Parathyroid adenoma (tissue), 2 donors: ENCODE measurements around the gene ENDOV.

Experiments used
- H2AFZ ChIP-seq: fragments of 300-600 bp; sonication (generic); one replicate; pipeline ENCODE4 v1.7.0; 2017; ENCODE audit warnings: antibody characterized with exemption, mild to moderate bottlenecking
- H3K27ac ChIP-seq: fragments of 300-600 bp; sonication (generic); one replicate; pipeline ENCODE4 v1.7.0; 2017
- H3K27me3 ChIP-seq: fragments of 300-600 bp; sonication (generic); one replicate; pipeline ENCODE4 v1.7.0; 2017; ENCODE audit warnings: low read length; ENCODE audit not compliant: control insufficient read depth, insufficient read depth
- H3K36me3 ChIP-seq: fragments of 300-600 bp; sonication (generic); one replicate; pipeline ENCODE4 v1.7.0; 2017; ENCODE audit warnings: low read length; ENCODE audit not compliant: control insufficient read depth, insufficient read depth
- H3K4me1 ChIP-seq: fragments of 300-600 bp; sonication (generic); one replicate; pipeline ENCODE4 v1.7.0; 2017; ENCODE audit warnings: control low read depth
- H3K4me2 ChIP-seq: fragments of 300-600 bp; sonication (generic); one replicate; pipeline ENCODE4 v1.7.0; 2017; ENCODE audit warnings: low read length
- H3K4me3 ChIP-seq: fragments of 300-600 bp; sonication (generic); one replicate; pipeline ENCODE4 v1.7.0; 2017; ENCODE audit warnings: low read depth, low read length
- H3K79me2 ChIP-seq: fragments of 300-600 bp; sonication (generic); one replicate; pipeline ENCODE4 v1.7.0; 2017; ENCODE audit warnings: control low read depth
- H3K9ac ChIP-seq: fragments of 300-600 bp; sonication (generic); one replicate; pipeline ENCODE4 v1.7.0; 2017; ENCODE audit warnings: mild to moderate bottlenecking
- H3K9me3 ChIP-seq: fragments of 300-600 bp; sonication (generic); one replicate; pipeline ENCODE4 v1.7.0; 2017; ENCODE audit warnings: low read length; ENCODE audit not compliant: control insufficient read depth
- TF ChIP-seq, protein P1 (sequence below): fragments of 300-600 bp; sonication (generic); IDR thresholded peaks from one replicate; pipeline ENCODE4 v1.7.0; 2017; ENCODE audit warnings: antibody characterized with exemption, mild to moderate bottlenecking
- donor health status: primary hyperparathyroidism.

The ENDOV gene

DNA sequence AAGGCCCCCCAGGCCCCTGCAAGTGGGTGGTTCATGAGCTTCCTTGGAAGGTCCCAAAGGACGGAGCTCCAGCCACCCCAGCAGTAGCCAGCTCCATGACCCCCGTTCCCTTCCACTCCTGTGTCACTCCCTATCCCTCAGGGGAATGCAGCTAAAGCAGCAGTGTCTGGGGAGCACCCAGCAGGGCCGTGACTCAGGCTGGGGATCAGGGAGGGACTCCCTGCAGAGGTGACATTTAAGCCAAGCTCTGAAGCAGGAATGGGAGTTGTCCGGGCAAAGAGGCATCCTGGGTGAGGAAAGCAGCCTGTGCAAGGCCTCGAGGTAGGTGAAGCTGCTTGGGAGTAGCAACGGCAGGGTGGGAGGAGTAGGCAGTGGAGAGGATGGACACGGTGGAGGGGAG, 72.5 kb downstream of the ENDOV start:
- H3K27me3 ChIP-seq: peaks cover 4% of the 10 kb centered on the region
- no peak overlapping the region for H2AFZ ChIP-seq

More for the DNA sequence above, 72.5 kb downstream of the ENDOV start:
- Histone ChIP-seq H3K9me3 (no peaks in the 10 kb centered on the region), H3K79me2 (no peaks in the 10 kb centered on the region), H3K4me3 (no peak overlapping the region), H3K4me2 (no peak overlapping the region), H3K9ac (no peak overlapping the region), H3K4me1 (no peaks in the 10 kb centered on the region), H3K36me3 (no peaks in the 10 kb centered on the region), H3K27ac (no peak overlapping the region)
- TF ChIP-seq, protein P1, sequence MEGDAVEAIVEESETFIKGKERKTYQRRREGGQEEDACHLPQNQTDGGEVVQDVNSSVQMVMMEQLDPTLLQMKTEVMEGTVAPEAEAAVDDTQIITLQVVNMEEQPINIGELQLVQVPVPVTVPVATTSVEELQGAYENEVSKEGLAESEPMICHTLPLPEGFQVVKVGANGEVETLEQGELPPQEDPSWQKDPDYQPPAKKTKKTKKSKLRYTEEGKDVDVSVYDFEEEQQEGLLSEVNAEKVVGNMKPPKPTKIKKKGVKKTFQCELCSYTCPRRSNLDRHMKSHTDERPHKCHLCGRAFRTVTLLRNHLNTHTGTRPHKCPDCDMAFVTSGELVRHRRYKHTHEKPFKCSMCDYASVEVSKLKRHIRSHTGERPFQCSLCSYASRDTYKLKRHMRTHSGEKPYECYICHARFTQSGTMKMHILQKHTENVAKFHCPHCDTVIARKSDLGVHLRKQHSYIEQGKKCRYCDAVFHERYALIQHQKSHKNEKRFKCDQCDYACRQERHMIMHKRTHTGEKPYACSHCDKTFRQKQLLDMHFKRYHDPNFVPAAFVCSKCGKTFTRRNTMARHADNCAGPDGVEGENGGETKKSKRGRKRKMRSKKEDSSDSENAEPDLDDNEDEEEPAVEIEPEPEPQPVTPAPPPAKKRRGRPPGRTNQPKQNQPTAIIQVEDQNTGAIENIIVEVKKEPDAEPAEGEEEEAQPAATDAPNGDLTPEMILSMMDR: no peak
